GM19043 (cell line): Measurements from ENCODE around the gene LHX4.

Experiments
- ATAC-seq: cut with Tn5 transposase; IDR thresholded peaks from one replicate; pipeline ENCODE4 v1.9.1; 2021; ENCODE audit warnings: low read depth; ENCODE audit not compliant: unreplicated experiment

LHX4 gene

DNA sequence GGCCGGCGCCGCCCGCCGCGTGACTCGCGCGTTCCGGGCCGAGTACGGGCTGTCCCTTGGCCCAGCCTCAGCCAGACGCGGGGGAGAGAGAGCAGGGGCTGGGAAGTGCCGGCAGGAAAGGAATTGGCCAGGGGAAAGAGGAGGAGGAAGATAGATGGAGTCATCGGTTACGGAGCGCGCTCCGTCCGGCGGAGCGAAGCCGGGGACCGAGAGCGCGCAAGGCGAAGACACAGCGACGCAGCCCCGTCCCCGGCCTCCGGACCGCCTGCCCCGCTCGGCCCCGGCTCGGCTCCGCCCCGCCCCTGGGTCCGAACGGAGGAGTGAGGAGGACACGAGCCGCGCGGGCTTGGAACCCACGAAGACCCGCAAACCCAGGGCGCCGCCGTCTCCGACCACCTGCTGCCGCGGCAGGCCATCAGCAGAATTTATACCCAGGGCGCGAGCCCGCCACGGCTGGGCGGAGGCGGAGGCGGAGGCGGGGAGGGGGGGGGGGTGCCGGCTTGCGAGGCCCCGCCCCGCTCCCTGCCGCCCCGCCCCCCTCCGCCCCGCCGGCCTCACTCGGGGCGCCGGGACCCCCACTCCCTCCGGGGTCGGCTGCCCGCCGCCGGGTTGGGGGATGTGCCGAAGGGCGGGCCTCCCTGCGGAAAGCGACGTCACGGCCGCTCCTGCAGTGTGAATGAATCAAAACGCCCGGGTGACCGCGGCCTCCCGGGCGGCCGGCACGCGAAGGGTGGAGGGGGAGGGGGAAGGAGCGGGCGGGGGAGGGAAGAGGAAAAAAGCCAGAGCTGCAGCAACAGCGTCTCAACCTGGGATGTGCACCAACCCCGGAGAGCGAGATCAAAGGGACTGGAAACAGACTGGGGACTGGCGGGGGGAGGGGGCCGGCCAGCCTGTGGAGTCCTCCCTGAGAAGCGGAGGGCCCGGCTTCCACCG lies at the start of gene LHX4:
Gene LHX4, plus strand, starts transcription at position 782 of the 933 bp plus-strand sequence. CDS start 266 bp downstream, outside the sequence.
- no peak for ATAC-seq

DNA sequence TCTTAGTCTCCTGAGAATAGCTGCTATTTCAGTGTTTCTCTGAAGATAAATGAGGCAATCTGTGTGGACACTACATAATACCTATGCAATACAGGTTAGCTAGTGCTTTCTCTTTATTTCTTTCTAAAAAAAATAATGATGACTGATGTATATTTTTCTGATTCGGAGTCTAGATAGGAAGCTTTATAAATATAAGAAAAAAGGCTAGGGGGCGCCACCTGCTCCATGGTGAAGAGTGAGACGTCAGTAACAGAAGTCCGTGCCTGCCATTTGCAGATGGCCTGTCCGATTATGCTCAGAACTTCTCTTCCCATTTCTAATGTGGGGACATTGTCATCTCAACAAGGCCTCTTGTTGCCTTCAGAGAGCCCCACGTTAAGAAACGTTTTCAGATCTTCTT lies 49.0 kb upstream of the LHX4 start:
- ATAC-seq, result no peak

DNA sequence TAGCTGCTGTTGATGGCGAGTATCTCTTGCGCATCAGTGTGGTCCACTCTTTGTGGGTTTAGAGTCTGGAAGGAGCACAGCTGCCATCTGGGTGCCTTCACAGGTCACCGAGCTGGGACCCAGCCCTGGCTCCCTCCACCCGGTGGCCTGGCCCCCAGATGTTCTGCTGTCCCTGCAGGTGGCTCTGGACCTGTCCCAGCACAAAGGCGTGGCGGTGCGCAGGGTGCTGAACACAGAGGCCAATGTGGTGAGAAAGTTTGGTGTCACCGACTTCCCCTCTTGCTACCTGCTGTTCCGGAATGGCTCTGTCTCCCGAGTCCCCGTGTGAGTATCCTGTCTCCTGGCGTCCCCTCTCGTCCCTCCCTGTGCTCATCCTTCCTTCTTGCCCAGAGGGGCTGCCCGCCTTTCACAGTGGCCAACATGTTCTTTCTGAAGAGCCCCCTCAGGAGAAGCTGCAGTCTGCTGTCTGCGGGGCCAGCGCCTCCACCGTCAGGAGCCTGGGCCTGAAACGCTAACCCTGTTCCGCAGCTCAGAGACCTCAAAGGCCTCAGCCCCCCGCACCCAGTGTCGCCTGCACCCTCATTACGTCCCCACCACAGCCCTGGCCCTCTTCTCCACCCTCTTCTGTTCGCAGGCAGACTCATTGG lies 47.9 kb upstream of the LHX4 start:
- no peak for ATAC-seq

DNA sequence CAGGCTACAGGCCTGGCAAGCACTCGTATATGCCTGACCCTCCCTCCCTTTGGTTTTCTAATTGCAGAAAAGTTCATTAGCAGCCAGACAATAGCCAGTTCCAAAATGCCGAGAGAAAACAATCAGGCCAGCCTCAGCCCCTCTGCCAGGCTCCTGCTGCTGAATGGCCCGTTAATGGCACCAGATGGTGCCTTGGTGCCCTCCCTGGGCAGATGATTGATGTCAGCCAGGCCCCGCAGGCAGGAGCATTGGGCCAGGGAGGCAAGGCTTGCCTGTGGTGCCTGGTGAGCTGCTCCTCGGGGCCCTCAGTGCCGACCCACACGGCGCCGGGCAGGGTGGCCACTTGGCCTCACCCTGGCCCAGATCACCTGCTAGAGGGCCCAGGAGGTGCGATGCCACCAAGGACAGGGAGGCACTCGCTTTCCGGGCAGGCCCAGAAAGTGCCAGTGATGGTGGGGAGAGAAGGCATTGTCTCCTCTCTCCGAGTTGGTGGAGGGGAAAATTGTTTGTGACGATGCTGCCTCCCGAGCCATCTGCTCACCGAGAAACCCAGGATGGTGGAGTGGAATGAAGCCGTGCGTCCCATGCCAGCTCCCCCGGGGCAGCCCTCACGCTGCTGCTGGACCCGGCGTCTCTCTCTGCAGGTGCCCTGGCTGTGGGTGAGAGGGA lies 47.3 kb upstream of the LHX4 start:
- ATAC-seq, result no peak

DNA sequence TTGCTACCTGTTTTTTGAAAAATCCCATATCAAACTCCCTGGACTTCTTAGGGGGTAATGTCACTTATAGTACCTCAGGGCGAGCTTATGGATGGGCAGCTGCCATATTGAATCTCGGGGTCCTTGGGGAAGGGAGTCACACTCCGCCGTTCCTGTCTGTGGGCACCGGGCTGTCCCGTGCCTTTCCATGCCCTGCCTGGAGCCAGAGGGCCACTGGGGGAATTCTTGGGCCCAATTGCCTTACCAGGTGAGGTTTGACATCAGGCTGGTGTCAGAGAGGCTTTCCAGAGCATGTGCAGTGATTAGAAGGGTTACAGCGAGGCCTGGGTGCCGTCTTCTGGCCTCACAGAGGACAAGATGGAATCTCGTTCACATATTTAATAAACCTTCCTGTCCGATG lies 46.6 kb upstream of the LHX4 start:
- ATAC-seq, result no peak

DNA sequence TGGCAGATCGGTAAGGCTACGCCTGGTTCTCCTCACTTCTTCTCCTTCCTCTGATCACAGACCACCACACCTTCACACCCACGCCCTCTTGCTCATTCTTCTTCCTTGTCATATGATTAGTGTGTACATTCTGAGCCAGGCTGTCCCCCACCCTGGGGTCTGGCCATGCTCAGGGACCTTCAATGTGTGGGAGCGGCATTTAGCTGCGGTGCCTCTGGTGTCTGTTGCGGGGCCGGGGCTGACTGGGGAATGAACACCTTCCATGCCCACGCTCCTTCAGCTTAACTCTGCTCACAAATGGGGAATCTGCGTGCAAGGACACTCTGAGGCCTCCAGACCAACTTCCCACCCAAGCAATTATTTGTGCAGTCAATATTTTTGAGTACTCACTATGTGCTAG lies 46.0 kb upstream of the LHX4 start:
- ATAC-seq, result no peak

DNA sequence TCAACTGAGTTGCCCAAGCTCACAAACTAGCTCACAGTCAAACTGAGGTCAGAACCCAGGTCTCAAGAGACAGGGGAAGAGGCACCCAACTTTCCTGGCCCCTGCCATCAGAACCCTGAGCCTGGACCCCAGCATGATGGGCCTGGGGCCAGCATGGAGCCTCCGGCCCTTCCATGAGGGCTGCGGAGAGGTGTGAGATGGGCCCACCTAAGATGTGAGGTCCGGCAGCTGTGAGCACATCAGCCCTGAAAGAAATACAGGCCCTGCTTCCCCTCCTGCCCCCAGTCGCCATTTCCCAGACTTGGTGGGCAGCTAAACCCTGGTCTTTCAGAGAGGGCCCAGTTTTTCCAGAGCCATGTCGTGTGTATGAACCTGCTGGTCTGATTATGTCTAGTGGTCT lies 44.8 kb upstream of the LHX4 start:
- no peak for ATAC-seq

DNA sequence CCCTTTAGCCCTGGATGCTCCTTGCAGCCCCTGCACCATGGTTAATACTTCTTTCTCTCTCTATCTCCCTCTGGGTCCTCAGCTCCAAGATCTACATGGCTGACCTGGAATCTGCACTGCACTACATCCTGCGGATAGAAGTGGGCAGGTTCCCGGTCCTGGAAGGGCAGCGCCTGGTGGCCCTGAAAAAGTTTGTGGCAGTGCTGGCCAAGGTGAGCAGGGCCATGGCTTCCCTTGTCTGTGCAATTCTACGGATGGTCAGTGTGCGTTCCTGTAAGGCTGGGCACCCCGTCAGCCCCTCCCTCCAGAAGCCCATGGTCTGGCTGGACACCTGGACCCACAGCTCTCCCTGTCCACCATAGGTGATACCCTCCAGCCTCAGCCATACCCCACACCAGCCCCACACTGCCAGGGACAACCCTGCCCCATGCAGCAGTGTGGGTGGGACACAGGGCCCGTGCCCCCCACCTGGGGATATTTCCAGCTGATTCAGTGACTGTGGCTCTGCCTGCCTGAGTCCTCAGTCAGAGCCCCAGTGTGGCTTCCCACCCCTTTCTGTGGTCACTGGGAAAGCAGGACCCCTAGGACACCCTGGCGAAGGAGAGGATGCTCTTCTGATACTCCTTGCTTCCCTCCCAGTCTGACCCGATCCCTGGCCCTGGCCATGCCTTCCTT lies 44.0 kb upstream of the LHX4 start:
- ATAC-seq, result no peak

DNA sequence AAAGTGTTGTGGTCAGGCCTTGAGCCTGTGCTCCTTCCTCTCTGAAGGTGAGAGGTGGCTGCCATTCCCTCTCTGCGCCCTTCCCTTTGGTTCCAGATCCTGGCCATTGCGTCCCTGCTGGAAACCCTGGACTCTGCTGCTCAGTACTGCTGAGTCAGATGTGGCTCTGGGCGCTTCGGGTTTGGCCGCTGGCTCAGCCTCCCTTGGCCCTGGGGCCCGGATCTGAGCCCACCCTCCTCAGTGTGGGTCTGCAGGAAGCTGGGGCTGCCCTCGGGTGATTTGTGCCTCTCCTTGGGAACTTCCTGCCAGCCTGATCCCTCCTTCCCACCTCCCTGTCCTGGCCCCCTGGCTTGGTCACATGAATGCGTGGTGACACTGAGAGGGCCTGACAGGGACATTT lies 43.2 kb upstream of the LHX4 start:
- ATAC-seq, result no peak

DNA sequence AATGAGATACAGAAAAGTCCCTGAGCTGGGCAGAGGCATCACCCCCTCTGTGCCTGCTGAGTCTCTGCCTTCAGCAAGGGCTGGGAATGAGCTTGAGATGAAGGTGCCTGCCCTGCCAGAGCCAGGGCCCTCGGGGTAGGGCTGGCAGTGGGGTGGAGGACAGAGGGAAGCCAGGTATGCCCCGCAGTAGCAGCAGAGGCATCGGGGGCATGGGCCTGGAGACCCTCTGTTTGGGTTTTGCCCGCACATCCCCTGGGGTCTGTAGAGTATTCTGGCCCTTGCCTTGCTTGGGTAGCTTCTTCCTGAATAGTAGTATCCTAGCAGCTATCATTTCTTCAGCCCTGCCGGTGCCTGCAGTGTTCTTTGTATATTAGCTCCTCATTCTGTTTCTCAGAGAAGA lies 42.4 kb upstream of the LHX4 start:
- ATAC-seq, result no peak

DNA sequence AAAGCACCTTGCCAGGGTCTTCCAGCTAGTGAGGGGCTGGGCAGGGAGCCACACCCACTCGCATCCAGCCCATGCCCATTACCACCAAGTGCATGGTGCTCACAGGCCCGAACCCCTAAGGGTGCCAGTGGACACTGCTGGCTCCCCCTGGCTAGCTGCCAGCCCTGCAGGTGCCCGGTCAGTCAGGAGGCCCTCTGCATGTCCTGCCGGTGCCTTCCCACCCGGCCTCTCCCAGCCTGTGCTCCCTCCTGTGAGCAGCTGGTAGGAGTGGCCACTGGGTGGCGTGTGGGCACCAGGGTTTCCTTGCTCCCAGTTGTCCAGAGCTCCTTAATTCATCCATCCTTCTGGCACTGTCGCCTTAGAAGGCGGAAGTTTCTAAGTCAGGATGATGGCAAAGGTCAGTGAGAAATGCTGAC lies 42.0 kb upstream of the LHX4 start:
- no peak for ATAC-seq

DNA sequence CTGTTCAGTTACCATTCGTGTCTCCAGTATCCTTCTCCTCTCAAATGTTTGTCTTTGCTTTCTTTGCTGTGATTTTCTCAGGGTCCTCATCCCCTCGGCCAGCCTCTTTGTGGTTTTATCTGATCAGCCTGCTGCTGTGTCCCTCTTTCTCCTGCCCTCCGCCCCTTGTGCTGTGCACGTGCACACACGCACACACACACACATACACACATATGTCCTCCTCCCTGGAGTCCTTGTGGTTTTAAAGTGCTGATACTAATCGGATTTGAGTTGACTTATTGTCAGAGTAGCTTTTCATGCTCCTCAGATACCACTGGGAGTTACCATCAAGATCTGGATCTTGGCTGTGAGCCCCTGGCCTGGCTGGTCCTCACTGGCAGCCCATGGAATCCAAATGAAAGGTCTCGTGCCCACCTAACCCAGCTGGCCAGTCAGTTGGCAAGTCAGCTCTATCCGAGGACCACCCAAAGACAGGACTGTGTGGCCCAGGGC lies 41.3 kb upstream of the LHX4 start:
- no peak for ATAC-seq

DNA sequence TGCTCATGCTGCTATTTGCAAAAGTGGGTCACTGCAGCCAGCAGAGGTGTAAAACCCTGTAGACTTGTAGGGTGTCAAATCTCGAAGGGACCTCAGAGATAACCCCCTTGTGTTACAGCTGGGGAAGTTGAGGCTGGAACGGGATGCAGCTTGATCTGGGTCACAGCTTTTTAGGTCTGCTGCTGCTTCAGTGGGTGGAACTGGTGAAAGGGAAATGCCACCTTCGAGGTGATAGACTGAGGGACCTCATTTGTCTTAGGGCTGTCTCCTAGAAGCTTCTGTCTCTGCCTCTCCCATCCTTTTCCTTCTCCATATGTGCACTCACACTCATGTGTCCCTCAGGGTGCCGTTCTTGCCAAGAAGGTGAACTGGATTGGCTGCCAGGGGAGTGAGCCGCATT lies 40.0 kb upstream of the LHX4 start:
- no peak for ATAC-seq

DNA sequence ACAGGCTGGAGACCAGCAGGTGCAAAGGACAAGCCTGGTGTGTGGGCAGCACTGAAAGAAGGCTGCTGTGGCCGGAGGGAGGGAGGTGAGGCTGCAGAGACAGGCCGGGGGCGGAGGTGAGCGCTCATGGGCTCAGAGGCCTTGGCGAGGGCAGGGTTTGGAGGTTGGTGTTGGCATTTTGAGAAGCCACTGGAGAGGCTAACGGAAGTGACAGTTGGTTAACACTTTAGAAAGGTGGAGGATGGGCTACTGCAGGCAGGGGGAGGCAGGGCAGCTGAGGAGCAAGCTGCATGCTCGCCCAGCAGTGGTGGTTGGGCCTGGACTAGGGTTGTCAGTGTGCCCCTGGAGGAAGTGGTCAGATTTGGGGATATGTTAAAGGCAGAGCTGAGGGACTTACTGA lies 37.9 kb upstream of the LHX4 start:
- ATAC-seq, result no peak

DNA sequence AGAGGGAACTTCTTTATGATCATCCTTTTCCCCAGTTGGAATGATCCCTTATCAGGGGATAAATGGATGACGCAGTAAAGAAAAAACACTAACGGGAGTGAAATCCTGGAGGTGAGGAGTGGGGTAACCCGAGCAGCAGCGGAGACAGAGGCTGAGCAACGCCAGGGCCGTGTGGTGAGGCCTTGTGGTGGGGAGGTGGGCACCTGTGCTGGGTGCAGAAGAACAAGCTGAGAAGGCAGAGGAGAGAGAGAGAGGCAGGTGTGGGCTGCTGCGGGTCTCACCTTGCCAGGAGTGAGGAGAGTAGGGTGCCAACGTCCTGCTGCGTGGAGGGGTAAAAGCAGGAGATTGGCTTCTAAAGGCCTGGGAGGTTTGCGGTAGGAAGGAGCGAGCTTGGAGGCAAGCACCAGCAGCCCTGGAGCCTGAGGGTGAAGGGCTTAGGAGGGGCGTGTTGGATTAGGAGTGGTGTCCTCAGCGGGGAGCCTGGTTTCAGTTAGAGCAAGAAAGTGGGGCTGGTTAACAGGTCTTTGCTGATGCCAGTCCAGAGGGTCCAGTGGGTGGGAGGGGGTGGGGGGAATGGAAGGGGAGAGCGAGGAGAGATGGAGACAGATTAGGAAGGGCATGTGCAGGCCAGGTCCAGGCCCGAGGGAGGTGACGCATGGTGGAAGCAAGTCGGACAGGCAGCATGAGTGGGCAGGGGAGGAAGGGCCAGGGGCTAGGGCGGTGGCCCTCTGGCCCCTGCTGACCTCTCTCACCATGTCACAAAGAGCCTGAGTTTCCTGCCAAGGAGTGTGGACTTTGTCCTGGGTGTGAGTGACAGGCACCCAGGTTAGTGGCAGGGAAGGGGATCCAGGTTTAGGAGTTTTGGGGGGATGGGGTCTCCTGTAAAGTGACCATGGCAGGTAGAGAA lies 36.7 kb upstream of the LHX4 start:
- ATAC-seq, result no peak

DNA sequence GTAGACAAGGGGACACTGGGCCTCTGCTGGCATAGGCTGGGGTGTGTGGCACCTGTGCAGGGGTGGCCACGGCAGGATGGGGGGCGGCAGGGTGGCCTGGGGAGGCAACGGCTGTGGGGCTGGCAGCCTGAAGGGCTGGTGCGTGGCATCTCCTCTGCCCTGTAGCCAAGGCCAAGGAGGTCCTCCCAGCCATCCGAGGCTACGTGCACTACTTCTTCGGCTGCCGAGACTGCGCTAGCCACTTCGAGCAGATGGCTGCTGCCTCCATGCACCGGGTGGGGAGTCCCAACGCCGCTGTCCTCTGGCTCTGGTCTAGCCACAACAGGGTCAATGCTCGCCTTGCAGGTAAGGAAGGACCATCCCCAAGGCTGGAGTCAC lies 36.0 kb upstream of the LHX4 start:
- ATAC-seq, result no peak

DNA sequence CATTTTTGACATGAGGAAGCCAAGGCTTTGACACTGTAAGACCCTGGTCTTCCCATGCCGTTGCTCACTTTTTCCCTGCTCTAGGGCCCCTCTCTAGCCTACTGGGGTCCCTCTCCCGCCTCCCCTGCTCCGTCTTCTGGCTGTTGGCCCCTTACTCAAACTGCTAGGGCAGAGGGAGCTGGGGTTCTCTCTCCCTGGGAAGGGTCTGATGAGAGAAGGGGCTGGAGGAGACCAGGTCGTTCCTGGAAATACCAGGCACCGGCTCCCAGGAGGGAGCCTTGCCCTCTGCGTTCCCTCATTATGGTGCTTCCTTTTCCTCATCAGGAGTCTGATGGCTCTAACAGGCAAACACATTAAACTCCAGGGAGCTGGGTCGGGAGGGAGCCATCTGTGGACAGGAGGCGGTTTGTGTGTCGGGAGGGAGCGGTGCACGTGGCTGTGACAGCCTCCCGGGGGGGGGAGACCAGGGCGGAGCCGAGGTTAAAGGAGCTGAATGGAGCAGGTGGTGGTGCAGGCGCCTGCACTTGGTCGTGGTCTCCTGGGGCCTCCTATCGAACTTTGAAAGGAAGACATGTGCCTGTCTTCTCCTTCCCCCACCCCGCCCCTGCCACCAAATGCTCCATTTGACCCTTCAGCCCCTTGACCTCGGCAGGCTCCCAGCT lies 35.4 kb upstream of the LHX4 start:
- no peak for ATAC-seq

DNA sequence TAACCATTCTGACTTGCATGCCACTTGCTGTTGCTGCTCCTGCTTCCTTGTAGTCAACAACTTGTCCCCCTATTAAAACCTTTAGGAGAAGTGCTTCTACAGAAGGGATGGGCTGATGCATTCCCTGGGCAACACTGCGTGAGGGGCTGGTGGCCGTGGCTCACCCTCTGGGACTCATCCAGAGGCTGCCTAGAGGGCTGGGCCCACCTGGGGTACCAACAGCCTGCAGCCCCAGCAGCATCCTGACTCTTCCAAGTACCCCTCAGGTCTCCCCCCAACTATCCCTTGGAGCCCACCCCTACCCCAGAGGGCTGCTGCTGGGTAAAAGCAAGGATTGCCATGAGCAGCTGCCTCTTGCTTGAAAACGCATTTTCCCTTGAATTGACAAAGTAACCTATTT lies 34.7 kb upstream of the LHX4 start:
- ATAC-seq, result no peak

DNA sequence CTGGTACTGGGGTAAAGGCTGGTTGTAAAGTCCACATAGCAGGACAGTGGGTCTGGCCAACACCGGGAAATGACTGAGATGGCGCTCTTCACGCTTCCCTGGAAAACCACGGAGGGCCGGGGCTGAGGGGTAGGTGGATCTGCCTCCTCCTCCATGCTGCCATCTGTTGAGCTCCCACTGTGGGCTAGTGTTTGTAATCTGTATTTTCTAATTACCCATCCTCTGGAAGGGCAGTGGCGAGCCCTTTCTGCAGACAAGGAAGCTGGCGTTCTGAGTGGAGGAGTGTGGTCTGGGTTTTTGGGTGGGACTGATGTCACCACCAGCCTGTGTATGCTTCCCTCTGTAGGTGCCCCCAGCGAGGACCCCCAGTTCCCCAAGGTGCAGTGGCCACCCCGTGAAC lies 34.1 kb upstream of the LHX4 start:
- ATAC-seq, result no peak
